Stimulated activated CD8-positive, alpha-beta memory T cell treated with anti-CD3 and anti-CD28 coated beads, Interleukin-7, amount 100 ng/mL, for 24 hours (primary cell): ENCODE results near the gene CCDC183.
"Not testable (repeated sequence)": the region's sequence is repeated elsewhere in the genome, so short reads cannot be mapped to it uniquely, and the experiment has no call there.

Experiments used
- DNase-seq: peaks from one replicate; pipeline ENCODE4 v3.0.0-alpha.2; 2020; ENCODE audit warnings: low read depth

The CCDC183 gene

GRCh38 chr9:136839229-136840139, 43.3 kb downstream of the CCDC183 start:
- DNase-seq = no peak

GRCh38 chr9:136840140-136840876, 44.2 kb downstream of the CCDC183 start:
- no peak for DNase-seq

GRCh38 chr9:136840877-136841645, 44.9 kb downstream of the CCDC183 start:
- DNase-seq = no peak

- DNase-seq = not testable (repeated sequence)
Measured at GRCh38 chr9:136841646-136842379, 45.7 kb downstream of the CCDC183 start.

GRCh38 chr9:136842380-136842948, 46.3 kb downstream of the CCDC183 start, which contains the start of gene AJM1:
AJM1 (plus strand) TSS chr9:136842478; CDS start chr9:136844415, 1,937 bp downstream.
- peak; percentile 46 for DNase-seq

GRCh38 chr9:136843159-136843800, 47.1 kb downstream of the CCDC183 start:
- not testable (repeated sequence) for DNase-seq

- DNase-seq = peak; percentile 47
Measured at GRCh38 chr9:136843801-136844740, 47.9 kb downstream of the CCDC183 start.

- DNase-seq = no peak
Measured at GRCh38 chr9:136844761-136845464, 48.8 kb downstream of the CCDC183 start.

GRCh38 chr9:136845465-136846260, 49.5 kb downstream of the CCDC183 start:
- no peak for DNase-seq

- DNase-seq = no peak
Measured at GRCh38 chr9:136846376-136847087, 50.4 kb downstream of the CCDC183 start.

GRCh38 chr9:136847088-136847825, 51.1 kb downstream of the CCDC183 start:
- DNase-seq = no peak

GRCh38 chr9:136847826-136848392, 51.8 kb downstream of the CCDC183 start:
- peak; percentile 51 for DNase-seq

GRCh38 chr9:136848393-136849037, 52.4 kb downstream of the CCDC183 start:
- no peak for DNase-seq

GRCh38 chr9:136849038-136849959, 53.2 kb downstream of the CCDC183 start, which contains the start of gene PHPT1:
PHPT1 (plus strand) TSS chr9:136849409; CDS start chr9:136849431, 22 bp downstream.
- peak; percentile 91 for DNase-seq
